GM12891 (cell line): Measurements from ENCODE around the gene MAN2C1.

Source experiments
- PAX5 ChIP-seq: IDR thresholded peaks from 2 replicates; pipeline ENCODE4 v1.6.1; 2011; ENCODE audit warnings: low read length, moderate library complexity, mild to moderate bottlenecking; ENCODE audit not compliant: insufficient read depth, severe bottlenecking
- POLR2A ChIP-seq: IDR thresholded peaks from 2 replicates; pipeline ENCODE4 v1.6.1; 2011; ENCODE audit warnings: low read depth, low read length, control low read depth
- POU2F2 ChIP-seq: IDR thresholded peaks from 2 replicates; pipeline ENCODE4 v1.6.1; 2011; ENCODE audit warnings: low read depth, mild to moderate bottlenecking, control low read depth, low read length, moderate library complexity
- TAF1 ChIP-seq: IDR thresholded peaks from 2 replicates; pipeline ENCODE4 v1.6.1; 2011; ENCODE audit warnings: low read depth, low read length, control low read depth

DNA sequence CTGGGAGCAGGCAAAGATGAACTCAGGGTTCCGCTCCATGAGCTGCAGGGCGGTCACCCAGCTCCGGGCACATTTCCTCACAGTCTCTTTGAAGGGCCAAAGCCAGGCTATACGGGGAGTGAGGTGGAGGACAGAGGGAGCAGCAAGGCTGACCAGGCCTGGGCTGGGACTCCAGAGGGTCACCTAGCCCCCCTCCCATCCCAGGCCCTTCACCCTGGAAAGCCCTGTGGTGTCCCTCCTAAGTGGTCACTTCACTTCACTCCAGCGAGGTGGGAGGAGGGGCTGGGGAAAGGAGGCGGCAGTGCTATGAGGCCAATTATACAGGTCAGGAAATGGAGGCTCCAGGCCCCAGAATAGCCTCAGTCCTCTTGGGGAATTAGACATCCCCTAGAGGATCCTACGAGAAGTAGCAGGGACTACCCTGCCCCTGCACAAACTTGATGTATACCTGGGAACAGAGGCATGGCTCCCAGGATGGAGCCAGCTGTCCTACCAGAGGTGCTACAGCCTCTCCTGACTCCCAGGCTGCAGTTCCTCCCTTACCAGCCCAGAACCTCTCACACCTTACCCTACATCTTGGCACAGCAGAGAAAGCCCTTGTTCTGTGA is 5.7 kb downstream of the MAN2C1 start:
- TF ChIP-seq PAX5 = no peak
- TF ChIP-seq POU2F2 = no peak
- TF ChIP-seq POLR2A = 0 out of 2 replicates have a peak, but pooled peaks have one; percentile 18
- TF ChIP-seq TAF1 = no peak
